Measurements from ENCODE around the gene SHOC2.

Gene SHOC2

DNA sequence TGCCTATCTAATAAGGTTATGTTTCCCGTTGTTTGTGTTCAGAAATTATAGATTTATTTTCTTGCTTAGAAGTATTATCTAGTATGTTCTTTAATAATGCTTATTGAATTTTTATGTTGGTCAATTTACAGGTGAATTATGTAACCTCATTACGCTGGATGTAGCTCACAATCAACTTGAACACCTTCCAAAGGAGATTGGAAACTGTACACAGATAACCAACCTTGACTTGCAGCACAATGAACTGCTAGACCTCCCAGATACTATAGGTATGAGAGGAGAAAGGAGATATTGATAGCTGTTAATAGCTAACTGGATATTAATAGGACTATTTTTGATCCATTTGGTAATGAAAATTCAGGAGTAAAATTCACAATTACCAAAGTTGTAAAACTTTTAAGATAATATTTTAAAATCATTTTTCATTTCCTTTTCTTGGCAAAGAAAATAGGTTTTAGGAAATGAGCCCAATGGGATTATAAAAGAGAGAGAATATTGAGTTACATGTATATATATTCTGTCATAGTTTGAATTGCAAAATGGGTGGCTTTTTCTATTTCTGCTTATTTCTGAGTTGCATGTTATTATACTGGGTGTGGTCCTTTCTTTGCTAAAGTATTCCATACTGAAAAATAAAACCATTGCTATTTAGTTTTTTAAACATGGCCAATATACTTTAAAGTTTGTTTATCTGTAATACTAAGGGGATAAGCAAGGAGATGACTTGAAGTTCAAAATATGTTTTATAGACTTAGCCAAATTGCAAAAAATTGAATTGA, 66.3 kb downstream of the SHOC2 start:
- DNase-seq, result no peak

GRCh38 chr10:110989016-110989415, 69.6 kb downstream of the SHOC2 start:
- DNase-seq, result no peak

DNA sequence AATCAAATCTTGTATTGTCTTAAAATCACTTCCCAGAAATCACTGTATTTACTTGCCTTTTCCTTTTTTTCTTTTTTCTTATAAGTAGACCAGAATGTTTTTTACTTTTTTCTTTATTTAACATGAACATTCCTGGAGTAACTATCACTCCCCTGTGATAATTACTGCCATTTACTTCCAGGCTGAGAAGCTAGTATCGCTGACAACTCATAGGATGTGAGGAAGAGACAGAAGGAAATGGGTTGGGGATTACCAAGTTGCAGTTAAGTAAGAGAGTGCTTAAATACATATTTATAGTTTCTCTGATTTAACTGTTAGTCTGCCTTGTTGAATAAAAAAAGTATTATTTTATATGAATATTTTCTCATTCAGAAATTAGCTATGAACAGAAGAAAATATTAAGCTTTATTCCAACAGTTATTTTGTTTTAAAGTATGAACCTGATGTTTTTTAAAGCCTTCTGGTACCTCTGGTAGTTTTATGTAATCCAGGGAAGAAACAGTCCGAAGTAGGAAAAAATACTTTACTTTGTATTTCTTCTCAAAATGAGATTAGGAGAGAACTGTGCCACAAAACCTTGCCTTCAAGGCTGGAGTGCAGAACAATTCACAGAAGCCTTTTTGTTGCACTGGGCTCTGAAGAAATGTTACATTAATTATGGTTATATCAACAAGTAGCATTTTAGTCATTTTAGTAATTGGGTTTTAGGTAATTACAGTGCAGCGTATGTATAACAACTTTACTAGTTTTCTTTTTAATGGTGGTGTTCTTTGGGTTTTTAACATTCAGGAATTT, 72.8 kb downstream of the SHOC2 start:
- DNase-seq, result no peak

DNA sequence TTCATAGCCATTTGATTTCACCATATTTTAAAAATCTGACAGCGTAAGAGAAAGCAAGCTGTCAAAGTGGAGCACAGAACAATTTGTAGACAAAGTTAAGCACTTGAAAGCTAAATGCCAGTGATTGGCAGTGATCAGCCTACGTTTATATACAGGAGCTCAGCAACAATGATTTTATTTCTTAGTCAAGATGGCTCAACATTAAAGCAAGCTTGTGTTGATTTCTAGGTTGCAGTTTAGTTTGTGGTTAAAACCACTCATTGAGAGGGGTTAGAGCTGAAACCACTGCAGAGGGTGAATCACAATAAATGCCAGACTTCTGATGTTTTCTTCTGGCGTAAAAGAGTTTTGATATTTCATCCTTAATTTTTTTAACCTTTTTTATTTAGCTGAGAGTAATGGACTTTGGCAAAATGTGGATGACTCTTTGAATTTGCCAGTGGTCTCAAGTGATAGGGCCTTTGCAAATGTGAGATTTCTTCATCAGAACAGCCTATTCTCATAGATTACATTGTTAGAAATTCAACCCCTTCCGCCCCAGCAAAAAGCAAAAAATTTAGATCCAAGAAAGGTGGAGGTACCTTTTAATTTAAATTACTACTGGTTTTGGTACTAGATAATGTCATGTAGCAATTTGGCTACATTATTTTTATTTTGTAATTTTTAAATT, 73.8 kb downstream of the SHOC2 start:
- DNase-seq, result no peak

DNA sequence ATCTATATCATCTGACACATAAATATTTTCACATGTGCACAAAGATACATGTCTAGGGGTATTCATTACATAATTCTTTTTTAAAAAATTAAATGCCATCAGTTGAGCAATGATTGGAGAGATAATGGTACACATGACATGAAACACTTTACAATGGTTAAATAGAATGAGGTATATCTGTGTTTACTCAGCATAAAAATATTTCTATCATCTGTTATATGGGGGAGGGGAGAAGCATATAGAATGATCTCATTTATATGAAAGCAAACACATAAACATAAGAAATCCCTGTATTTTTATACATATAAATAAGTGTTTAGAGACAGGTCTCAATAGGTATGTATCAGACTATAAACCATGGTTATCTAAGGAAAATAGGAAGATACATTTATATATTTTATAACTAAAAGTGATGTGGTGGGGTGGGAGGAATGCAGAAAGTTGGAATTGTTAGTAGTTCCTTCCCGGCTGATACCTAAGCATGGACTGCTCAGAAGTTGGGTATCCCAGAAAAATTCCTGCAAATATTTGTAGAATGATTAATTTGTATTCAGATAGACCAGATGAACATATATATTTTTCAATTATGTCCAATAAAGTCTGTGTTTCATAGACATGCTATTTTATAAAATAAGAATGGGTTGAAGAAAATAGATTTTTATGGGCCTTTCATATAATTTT, 75.1 kb downstream of the SHOC2 start:
- no peak for DNase-seq

DNA sequence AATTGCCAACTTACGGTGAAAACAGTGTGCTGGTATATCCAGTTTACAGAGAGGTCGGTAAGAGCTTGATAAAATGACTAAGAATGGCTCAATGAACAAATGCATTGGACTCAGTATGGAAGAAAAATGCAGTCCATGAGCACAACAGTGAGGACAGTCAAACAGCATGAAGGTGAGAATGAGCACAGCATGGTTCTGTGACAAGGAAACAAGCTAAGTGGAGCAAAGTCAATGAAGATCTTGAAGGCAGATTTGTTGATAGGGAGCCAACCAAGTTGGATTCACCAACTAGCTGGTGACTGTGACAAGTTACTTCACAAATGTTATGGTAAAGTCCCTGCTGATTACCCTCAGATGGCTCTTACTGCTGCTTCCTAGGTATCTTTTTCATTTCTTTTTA, 75.9 kb downstream of the SHOC2 start:
- DNase-seq, result no peak

DNA sequence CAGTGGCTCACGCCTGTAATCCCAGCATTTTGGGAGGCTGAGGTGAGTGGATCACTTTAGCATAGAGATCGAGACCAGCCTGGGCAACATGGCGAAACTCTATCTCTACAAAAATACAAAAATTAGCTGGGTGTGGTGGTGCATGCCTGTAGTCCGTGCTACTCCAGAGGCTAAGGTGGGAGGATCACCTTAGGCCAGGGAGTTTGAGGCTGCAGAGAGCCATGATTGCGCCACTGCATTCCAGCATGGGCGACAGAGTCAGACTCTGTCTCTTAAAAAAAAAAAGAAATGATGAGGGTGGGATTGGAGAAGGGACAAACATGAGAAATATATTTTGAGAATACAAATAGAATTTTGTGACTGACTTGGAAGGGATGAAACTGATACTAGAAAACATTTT, 76.9 kb downstream of the SHOC2 start:
- no peak for DNase-seq

DNA sequence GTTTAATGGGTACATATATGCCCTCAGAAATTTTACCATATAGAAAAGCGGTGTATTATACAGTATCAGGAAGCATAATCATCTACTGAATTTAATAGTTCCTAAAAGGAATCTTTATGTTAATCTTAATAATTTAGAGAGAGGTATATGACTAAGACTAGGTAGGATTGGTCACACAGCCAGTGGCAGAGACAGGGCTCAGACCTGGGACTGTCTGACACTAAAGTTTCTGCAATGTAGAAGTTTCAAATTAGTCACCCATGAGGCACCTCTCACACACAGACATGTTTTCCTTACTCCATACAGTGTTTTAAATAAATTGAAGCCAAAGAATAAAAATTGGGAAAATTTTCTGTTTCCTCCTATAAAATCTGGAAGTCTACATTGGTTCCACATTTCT, 84.6 kb downstream of the SHOC2 start:
- DNase-seq, result no peak

GRCh38 chr10:111007486-111007885, 88.1 kb downstream of the SHOC2 start:
- no peak for DNase-seq

DNA sequence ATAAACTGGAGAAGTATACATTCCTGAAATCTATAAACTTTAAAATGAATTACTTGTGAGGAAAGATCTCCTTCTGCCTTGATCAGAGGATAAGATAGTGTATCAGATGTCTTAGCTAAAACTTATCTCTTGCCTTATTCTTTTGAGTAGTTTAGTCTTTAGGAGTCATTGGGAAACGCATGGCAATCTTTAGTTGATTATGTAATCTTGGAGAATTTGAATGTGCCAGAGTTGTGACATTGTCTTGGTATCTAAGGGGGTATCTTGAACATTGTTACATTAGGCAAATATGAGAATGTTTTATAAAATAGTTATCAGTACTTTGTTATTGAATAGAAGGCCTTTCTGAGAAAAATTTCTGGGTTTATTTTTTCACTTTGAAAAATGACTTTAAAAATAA, 95.8 kb downstream of the SHOC2 start:
- no peak for DNase-seq

GRCh38 chr10:111017098-111017497, 97.7 kb downstream of the SHOC2 start:
- DNase-seq, result no peak

DNA sequence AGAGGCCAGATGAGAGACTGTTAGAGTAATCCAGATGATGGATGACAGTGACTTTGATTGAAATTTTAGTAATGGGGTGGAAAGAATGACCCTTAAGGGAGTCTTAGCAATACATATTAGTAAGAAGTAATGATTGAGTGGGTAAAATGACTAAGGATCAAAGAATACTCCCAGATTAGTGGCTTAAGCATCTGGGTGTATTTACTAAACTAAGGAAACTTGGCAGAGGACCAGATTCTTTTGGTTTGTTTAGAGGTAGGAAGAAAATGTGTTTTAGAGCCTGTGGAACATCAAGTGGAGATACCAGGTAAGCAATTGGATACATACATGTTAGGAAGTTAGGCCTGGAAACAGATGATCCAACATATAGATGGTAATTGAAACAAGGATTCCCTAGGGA, 98.6 kb downstream of the SHOC2 start:
- DNase-seq, result no peak

DNA sequence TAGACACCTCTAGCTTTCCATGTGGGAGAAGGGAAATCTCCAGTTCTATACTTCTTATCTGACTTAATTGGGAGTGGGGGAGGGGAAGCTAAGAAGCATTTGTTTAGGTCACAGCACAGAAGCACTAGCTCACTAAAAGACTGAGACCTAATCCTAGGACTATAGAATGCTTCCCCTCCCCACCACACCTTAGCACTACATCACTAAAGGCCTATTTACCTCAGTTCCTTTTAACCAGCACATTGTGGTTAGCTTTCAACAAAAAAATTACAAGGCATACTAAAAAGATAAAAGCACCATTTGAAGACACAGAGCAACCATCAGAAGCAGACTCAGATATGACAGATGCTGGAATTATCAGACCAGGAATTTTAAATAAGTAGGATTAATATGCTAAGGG, 103.7 kb downstream of the SHOC2 start:
- DNase-seq, result no peak

GRCh38 chr10:111030042-111030750, 110.8 kb downstream of the SHOC2 start:
- DNase-seq, result no peak

- no peak for DNase-seq
Measured at GRCh38 chr10:111034598-111035310, 115.3 kb downstream of the SHOC2 start.

DNA sequence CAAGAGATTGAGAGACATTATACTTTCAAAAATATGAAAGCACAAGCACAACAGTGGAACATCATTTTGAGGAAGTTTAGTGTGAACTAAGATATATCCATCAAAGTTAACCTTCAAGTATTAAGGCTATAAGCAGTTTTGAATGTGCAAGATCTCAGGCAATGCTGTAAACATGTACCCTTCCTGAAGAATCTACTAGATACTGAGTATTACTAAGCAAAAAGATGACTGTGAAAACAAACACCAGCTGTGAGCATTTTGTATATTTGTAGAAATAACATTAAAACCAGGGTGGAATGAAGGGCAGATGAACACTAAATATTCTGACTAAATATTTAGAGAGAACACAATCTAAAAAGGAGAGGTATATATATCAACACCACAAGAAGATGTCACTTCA, 116.1 kb downstream of the SHOC2 start:
- DNase-seq, result no peak

GRCh38 chr10:111037858-111038257, 118.5 kb downstream of the SHOC2 start:
- DNase-seq, result no peak

GRCh38 chr10:111039522-111039921, 120.1 kb downstream of the SHOC2 start:
- DNase-seq, result no peak

DNA sequence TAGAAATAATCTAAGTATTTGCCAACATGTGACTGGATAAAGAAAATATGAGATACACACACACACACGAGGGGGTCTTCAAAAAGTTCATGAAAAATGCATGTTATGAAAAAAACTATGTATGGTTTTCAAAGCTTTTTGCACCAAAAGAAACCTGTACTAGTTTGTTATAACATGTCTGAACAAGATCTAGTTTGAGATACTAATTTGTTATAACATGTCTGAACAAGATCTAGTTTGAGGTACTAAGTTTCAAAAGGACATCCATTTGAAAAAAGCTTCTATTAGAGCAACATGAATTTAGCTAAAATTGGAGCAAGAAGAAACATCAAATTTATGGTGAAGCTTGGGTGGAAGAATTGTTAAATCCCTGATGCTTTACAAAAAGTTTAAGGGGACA, 137.6 kb downstream of the SHOC2 start:
- DNase-seq, result no peak

All from COR-L47 (cell line).